Measurements from ENCODE around the gene SH3D19.
"Not testable (repeated sequence)": the region's sequence is repeated elsewhere in the genome, so short reads cannot be mapped to it uniquely, and the experiment has no call there.

SH3D19 gene

DNA sequence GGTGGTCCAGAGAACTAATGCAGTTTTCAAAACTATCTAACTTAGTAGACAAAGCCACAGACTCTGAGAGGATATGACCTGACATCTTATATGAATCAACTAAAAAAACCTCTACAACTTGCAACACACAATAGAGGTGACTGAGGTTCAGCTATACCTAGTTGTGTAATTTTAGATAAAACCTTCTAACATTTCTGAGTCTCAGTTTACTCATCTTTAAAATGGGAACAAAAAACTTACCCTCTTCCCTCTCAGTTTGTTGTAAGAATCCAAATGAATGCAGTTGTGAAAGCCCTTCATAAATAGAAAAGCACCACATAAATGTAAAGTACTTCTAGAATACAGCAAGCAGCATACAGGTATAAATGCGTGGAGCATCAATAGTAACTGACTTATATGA, 5.9 kb downstream of the SH3D19 start:
- no peak for DNase-seq

GRCh38 chr4:151318307-151319006, 6.9 kb downstream of the SH3D19 start:
- no peak for DNase-seq

DNA sequence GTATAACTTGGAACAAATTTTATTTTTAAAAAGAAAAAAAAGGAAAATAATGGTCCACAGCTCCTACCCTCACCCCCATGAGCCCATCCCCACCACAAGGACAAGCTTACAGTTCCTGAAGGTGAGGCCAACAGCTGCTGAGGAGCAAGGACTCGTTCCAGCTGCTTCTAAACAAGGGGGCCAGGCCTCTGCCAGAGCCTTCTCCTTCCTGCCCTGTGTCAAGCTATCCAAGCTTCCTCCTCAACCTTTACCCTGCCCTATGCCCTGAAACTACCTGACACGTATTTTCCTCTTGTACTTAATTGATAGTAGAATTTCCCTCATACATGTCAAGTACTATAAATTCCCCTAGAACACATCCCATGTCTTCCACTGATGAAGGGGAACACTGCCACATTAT, 8.8 kb downstream of the SH3D19 start:
- no peak for DNase-seq

- DNase-seq: no peak
Measured at GRCh38 chr4:151315212-151315886, 10.1 kb downstream of the SH3D19 start.

GRCh38 chr4:151314479-151314878, 10.9 kb downstream of the SH3D19 start:
- DNase-seq: no peak

DNA sequence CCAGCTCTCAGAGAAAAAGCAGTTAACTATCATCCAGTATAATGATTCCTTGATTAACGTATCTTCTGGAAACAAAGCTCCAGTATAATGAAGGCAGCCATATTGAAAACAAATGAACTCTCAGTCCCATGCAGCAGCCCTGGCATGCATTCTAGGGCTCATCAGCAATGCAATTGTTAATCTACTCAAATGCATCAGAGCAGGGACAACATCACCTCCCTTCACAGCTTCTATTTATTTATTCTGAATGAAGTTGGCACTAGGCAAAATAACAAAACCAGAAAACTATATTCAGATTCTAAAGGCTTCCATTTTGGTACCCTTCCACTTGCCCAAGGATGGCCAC, 11.4 kb downstream of the SH3D19 start:
- DNase-seq: no peak

- DNase-seq: no peak
Measured at GRCh38 chr4:151313306-151314009, 11.9 kb downstream of the SH3D19 start.

- no peak for DNase-seq
Measured at GRCh38 chr4:151310124-151310728, 15.2 kb downstream of the SH3D19 start.

DNA sequence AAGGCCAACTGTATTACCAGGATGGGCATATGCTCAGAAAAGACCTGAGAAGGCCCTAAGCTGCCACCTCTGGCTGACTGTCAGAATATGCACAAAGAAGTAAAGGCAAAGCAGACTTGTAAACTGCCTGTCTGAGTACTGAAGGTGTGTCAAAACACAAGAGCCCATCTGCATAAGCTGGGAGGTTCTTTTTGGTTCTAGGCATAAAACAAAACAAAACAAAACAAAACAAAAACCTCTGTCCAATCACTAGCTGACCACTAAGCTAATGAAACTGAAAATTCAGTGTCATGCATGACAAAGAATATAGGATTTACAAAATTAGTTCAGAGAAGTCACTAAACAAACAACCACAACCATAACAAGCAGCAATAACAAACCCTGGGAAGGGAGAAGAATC, 20.6 kb downstream of the SH3D19 start:
- DNase-seq: no peak

GRCh38 chr4:151304226-151304625, 21.2 kb downstream of the SH3D19 start:
- no peak for DNase-seq

DNA sequence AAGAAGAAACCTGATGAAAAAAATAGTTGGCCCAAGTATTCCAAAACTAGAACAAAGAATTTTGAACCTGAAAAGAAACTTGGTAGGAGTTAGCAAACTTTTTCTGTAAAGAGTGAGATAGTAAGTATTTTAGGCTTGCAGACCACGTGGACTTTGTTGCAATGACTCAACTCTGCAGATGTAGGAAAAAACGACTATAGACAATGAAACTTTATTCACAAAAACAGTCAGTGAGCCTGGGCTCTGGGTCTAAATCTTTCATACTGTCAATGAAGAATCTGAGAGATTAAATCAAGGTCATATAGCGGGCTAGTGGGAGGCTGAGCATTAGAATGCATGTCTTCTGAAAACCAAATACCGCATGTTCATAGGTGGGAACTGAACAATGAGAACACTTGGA, 23.0 kb downstream of the SH3D19 start:
- no peak for DNase-seq

DNA sequence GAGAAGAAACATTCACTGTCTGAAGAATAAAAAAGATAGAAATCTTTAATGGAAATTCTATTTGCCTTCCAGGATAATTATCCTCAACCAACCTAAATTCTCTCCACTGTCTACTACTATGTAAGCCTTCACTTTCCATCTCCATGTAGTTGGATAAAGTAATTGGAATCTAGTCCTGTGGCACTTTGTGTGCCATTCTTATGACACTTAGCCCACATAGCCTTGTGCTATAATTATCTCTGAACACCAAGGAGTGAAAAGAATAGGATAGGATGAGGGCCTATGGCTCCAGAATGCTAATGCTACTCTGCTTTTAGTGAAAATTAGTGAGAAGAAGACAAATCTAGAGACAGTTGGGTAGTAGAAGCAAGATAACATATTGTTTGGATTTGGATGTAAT, 28.2 kb downstream of the SH3D19 start:
- DNase-seq: no peak

GRCh38 chr4:151296227-151296626, 29.2 kb downstream of the SH3D19 start:
- no peak for DNase-seq

DNA sequence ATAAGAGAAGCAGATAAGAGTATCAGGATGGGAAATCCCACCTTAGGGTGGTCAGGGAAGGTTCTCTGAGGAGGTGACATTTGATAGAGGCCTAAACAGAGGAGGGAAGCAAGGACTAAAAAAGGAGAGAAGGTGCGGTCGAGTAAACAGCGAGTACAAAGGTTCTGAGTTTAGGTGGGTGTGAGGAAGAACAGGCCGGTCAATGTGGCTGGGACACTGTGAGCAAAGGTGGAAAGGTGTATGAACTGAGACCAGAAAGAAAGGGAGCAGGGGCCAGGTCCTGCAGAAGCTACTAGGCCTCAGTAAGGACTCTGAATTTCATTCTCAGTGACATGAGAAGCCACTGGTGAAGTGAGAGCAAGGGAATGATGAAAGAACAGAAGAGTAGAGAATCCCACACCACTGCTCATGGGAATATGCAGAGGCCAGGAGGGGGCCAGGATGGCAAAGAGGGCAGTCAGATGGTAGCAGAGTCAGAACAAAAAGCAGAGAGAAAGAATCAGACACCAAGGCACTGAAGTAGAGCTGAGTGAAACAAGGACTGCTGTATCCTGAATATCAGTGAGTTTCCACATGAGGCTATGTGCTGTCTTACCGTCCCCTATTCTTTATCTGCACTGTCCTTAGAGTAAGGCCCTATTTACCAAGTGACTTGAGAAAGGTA, 30.4 kb downstream of the SH3D19 start:
- DNase-seq: no peak

DNA sequence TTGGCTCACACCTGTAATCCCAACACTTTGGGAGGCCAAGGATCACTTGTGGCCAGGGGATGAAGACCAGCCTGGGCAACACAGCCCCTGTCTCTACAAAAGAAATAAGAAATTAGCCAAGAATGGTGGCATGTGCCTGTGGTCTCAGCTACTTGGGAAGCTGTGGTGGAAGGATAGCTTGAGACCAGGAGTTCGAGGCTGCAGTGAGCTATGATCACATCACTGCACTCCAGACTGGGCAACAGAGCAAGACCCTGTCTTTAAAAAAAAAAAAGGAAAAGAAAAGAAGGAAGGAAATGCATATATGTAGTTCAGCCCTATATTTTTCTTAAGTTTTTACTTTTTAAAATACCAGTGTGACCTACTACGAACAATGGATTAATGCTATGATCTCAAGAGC, 33.4 kb downstream of the SH3D19 start:
- no peak for DNase-seq

GRCh38 chr4:151291485-151291884, 33.9 kb downstream of the SH3D19 start:
- DNase-seq: no peak

GRCh38 chr4:151287409-151287808, 38.0 kb downstream of the SH3D19 start:
- DNase-seq: no peak

GRCh38 chr4:151284534-151285245, 40.7 kb downstream of the SH3D19 start:
- DNase-seq: no peak

DNA sequence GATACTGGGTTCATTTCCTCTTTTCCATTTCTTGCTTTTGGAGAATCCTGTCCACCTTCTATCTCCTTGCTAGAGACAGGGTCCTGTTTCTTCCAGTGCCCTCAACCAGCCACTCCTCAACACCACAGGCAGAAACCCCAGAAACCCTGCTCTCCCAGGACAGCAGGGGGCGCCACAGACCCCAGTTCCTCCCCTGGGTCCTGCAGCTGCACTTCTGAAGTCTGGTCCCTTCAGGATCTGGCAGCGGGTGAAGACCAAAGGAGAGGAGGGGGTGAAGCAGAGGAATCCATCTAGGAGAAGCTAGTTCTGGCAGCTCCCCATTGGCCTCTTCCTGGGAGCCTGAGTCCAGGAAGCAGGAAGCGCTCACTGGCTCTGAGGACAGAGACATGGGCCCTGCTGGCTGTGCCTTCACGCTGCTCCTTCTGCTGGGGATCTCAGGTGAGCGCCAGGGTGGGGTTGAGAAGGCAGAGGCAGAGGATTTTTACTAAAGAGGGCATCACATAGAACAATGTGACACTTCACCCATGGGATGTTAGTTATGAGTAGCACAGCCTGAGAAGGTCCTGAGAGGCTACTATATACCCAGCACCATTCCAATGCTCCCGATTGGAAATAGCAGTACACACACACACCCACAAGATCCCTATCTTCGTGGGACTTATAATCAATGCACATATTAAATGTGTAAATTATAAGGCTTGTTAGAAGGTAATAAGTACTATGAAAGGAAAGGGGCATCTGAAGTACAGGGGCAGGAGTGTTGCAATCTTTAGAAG, 48.4 kb downstream of the SH3D19 start, which contains the start of gene PRSS48:
TSS of gene PRSS48 (plus strand) at position 375 of the 776 bp plus-strand sequence. CDS start at position 387, 12 bp downstream.
- peak; percentile 65 to 70 for DNase-seq

DNA sequence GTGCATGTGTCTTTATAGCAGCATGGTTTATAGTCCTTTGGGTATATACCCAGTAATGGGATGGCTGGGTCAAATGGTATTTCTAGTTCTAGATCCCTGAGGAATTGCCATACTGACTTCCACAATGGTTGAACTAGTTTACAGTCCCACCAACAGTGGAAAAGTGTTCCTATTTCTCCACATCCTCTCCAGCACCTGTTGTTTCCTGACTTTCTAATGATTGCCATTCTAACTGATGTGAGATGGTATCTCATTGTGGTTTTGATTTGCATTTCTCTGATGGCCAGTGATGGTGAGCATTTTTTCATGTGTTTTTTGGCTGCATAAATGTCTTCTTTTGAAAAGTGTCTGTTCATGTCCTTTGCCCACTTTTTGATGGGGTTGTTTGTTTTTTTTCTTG, 56.5 kb downstream of the SH3D19 start:
- DNase-seq: not testable (repeated sequence)

DNA sequence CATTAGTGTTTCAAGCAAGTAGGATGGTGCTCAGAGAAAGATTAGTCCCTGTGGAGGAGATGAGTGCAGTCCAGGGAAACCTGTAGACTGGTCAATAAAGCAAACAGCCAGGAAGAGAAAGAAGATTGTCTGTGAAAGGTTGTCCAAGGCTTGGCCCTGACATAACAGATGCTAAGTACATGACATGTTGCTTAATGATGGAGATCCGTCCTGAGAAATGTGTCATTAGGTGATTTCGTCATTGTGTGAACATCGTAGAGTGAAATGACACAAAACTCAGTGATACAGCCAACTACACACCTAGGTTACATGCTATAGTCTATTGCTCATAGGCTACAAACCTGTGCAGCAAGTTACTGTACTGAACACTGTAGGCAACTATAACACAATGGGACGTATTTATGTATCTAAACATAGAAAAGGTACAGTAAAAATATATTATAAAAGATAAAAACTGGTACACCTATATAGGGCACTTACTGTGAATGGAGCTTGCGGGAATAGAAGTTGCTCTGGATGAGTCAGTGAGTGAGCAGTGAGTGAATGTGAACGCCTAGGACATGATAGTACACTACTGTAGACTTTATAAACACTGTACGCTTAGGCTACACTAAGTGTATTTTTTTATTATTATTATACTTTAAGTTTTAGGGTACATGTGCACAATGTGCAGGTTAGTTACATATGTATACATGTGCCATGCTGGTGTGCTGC, 57.4 kb downstream of the SH3D19 start:
- no peak for DNase-seq

Measured in activated CD4-positive, alpha-beta T cell treated with anti-CD3 and anti-CD28 coated beads, Interleukin-2, amount 50 U/mL, for 48 hours (primary cell).